ENCODE measurements around the gene HGD. TPM values are rescaled to one million over a fixed set of nuclear protein-coding genes. Genes with fewer than 3 reads are reported as not detected.

HGD gene
- total RNA-seq, 1 donor, result under 0.01 TPM

DNA sequence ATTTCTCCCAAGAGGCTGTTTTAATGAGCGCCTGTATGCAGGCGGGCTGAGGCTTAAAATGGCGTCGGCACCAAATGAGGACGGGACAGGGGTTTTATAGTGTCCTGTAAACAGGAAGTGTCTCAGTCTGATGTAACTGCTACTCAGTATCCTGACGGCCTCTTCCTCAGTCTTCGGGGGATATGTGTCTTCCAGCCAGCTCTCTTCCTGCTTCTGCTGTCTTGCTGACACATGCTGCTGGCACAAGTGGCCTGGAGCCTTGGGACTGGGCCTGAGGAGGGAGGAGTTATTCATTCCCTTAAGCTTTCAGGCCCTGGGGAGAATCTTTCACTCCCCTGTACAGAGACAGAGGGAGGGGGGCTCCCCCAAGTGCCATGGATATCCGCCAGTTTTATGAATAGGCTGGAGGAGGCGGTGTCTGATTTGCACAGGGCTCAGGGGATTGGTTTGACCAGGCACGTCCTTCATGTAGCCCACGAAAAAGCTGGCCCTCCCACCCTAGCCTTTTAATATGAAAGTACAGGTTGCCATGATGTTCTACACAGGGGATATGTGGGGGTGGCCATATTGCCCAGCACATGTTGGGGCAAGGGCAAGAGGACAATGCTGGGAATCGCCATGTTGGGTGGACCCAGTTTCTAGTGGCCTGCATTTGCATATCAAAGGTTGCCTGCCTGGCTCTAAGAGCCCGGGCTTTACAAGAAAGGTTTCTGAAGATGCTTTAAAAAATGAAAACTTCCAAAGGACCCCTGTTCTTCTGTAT, 66.0 kb downstream of the HGD start:
- no peaks in the 10 kb centered on the region for H4K20me1 ChIP-seq (ENCODE audit: insufficient read depth, low read length)
- no peak overlapping the region for H3K4me3 ChIP-seq (ENCODE audit: insufficient read depth, low read length)
- H3K79me2 ChIP-seq (ENCODE audit: insufficient read depth, low read length), result no peaks in the 10 kb centered on the region
- TF ChIP-seq, protein P1, sequence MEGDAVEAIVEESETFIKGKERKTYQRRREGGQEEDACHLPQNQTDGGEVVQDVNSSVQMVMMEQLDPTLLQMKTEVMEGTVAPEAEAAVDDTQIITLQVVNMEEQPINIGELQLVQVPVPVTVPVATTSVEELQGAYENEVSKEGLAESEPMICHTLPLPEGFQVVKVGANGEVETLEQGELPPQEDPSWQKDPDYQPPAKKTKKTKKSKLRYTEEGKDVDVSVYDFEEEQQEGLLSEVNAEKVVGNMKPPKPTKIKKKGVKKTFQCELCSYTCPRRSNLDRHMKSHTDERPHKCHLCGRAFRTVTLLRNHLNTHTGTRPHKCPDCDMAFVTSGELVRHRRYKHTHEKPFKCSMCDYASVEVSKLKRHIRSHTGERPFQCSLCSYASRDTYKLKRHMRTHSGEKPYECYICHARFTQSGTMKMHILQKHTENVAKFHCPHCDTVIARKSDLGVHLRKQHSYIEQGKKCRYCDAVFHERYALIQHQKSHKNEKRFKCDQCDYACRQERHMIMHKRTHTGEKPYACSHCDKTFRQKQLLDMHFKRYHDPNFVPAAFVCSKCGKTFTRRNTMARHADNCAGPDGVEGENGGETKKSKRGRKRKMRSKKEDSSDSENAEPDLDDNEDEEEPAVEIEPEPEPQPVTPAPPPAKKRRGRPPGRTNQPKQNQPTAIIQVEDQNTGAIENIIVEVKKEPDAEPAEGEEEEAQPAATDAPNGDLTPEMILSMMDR (IDR thresholded peaks at IDR 0.05; ENCODE audit: extremely low read depth, low read depth, low read length), result no peak
- DNase-seq (ENCODE audit: insufficient read length, low spot score, missing footprints), result no peak
- H3K4me1 ChIP-seq (ENCODE audit: insufficient read depth, low read length), result no peaks in the 10 kb centered on the region
- no peaks in the 10 kb centered on the region for H3K9me3 ChIP-seq (ENCODE audit: low read depth, low read length)
- H3K27me3 ChIP-seq (ENCODE audit: insufficient read depth, low read length), result no peaks in the 10 kb centered on the region
- peak overlapping the region; percentile 95 for H2AFZ ChIP-seq (ENCODE audit: low read length)
- peak overlapping the region; percentile 61 for H3K27ac ChIP-seq (ENCODE audit: low read depth, low read length)
- peak overlapping the region; percentile 39 for H3K4me2 ChIP-seq (ENCODE audit: insufficient read depth, low read length)
- H3K36me3 ChIP-seq (ENCODE audit: insufficient read depth, low read length), result no peaks in the 10 kb centered on the region

DNA sequence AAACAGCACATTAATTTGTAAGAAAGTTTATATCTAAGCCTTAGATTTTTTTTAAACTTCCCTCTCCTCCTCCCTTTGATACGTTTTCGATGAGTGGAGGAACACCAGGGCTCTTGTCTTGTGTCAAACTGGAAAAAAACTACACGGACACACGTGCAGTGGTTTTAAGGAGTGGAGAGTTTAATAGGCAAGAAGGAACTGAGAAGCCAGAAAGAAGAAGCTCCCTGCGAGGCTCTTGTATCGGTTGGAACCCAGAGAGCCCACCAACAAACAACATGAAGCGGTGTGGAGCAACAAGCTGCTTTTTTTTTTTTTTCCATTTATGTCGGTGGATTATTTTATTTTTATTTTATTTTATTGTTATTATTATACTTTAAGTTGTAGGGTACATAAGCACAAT, 67.3 kb downstream of the HGD start:
- Histone ChIP-seq H3K4me3 (ENCODE audit: insufficient read depth, low read length) (no peak overlapping the region), H3K9me3 (ENCODE audit: low read depth, low read length) (no peaks in the 10 kb centered on the region), H3K27ac (ENCODE audit: low read depth, low read length) (no peak overlapping the region), H4K20me1 (ENCODE audit: insufficient read depth, low read length) (no peaks in the 10 kb centered on the region), H2AFZ (ENCODE audit: low read length) (no peak overlapping the region), H3K79me2 (ENCODE audit: insufficient read depth, low read length) (no peaks in the 10 kb centered on the region), H3K4me1 (ENCODE audit: insufficient read depth, low read length) (no peaks in the 10 kb centered on the region), H3K36me3 (ENCODE audit: insufficient read depth, low read length) (no peaks in the 10 kb centered on the region), H3K27me3 (ENCODE audit: insufficient read depth, low read length) (no peaks in the 10 kb centered on the region), H3K4me2 (ENCODE audit: insufficient read depth, low read length) (no peak overlapping the region)
- TF ChIP-seq, protein P1 (IDR thresholded peaks at IDR 0.05; ENCODE audit: extremely low read depth, low read depth, low read length), result no peak
- no peak for DNase-seq (ENCODE audit: insufficient read length, low spot score, missing footprints)

DNA sequence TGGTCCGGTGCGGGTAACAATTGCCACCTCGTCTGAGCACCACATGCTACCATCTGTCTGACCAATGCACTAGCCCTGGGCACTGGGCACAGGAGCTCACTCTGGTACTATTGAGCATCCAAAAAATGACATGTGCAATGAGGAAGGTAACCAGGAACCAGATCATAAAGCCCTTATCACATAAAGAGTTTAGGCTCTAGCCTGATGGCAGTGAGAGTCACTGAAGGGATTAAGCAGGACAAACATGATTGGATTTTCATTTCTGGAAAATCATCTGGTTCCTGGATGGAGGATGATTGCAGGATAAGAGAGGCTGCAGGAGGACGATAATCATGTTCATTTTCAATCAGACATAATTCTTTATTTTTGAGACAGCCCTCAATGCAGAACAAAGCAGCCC, 73.5 kb downstream of the HGD start:
- Histone ChIP-seq H2AFZ (ENCODE audit: low read length) (no peak overlapping the region), H3K4me3 (ENCODE audit: insufficient read depth, low read length) (no peak overlapping the region), H3K79me2 (ENCODE audit: insufficient read depth, low read length) (no peaks in the 10 kb centered on the region), H3K27me3 (ENCODE audit: insufficient read depth, low read length) (no peaks in the 10 kb centered on the region), H3K4me1 (ENCODE audit: insufficient read depth, low read length) (no peaks in the 10 kb centered on the region), H3K9me3 (ENCODE audit: low read depth, low read length) (no peaks in the 10 kb centered on the region), H3K36me3 (ENCODE audit: insufficient read depth, low read length) (no peaks in the 10 kb centered on the region), H3K4me2 (ENCODE audit: insufficient read depth, low read length) (no peak overlapping the region), H3K27ac (ENCODE audit: low read depth, low read length) (no peak overlapping the region), H4K20me1 (ENCODE audit: insufficient read depth, low read length) (no peaks in the 10 kb centered on the region)
- TF ChIP-seq, protein P1 (IDR thresholded peaks at IDR 0.05; ENCODE audit: extremely low read depth, low read depth, low read length), result no peak
- DNase-seq (ENCODE audit: insufficient read length, low spot score, missing footprints), result no peak

DNA sequence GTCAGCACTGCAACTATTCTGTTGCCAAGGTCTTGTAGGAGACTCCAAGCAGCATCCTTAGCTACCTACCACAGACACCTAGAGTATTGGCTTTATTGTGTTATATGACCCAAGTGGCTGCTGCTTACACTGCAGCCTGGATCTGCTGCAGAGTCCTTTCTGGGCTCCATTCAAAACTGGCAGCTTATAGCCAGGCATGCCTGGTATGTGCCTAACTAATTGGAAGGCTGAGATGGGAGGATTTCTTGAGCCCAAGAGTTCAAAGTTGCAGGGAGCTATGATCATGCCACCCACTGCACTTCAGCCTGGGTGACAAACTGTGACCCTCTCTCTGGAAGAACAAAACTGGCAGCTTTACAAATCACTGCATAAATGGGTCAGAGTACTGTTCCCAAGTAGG, 77.3 kb downstream of the HGD start:
- H4K20me1 ChIP-seq (ENCODE audit: insufficient read depth, low read length), result no peaks in the 10 kb centered on the region
- no peak for DNase-seq (ENCODE audit: insufficient read length, low spot score, missing footprints)
- TF ChIP-seq, protein P1 (IDR thresholded peaks at IDR 0.05; ENCODE audit: extremely low read depth, low read depth, low read length), result no peak

More for the DNA sequence above, 77.3 kb downstream of the HGD start:
- Histone ChIP-seq H3K4me1 (ENCODE audit: insufficient read depth, low read length) (no peaks in the 10 kb centered on the region), H3K27me3 (ENCODE audit: insufficient read depth, low read length) (no peaks in the 10 kb centered on the region), H3K4me3 (ENCODE audit: insufficient read depth, low read length) (no peak overlapping the region), H3K79me2 (ENCODE audit: insufficient read depth, low read length) (no peaks in the 10 kb centered on the region), H3K27ac (ENCODE audit: low read depth, low read length) (no peak overlapping the region), H3K36me3 (ENCODE audit: insufficient read depth, low read length) (peaks cover 22% of the 10 kb centered on the region), H3K9me3 (ENCODE audit: low read depth, low read length) (no peaks in the 10 kb centered on the region), H3K4me2 (ENCODE audit: insufficient read depth, low read length) (no peak overlapping the region), H2AFZ (ENCODE audit: low read length) (no peak overlapping the region)
